ENCODE results near the gene BCL7B.

GRCh38 chr7:73489976-73490375 is 67.5 kb downstream of the BCL7B start:
- TF ChIP-seq, protein P1, sequence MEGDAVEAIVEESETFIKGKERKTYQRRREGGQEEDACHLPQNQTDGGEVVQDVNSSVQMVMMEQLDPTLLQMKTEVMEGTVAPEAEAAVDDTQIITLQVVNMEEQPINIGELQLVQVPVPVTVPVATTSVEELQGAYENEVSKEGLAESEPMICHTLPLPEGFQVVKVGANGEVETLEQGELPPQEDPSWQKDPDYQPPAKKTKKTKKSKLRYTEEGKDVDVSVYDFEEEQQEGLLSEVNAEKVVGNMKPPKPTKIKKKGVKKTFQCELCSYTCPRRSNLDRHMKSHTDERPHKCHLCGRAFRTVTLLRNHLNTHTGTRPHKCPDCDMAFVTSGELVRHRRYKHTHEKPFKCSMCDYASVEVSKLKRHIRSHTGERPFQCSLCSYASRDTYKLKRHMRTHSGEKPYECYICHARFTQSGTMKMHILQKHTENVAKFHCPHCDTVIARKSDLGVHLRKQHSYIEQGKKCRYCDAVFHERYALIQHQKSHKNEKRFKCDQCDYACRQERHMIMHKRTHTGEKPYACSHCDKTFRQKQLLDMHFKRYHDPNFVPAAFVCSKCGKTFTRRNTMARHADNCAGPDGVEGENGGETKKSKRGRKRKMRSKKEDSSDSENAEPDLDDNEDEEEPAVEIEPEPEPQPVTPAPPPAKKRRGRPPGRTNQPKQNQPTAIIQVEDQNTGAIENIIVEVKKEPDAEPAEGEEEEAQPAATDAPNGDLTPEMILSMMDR (conservative IDR thresholded peaks at IDR 0.05; ENCODE audit: low read depth, low read length): no peak
- TF ChIP-seq USF2 (IDR thresholded peaks at IDR 0.05; ENCODE audit: low read depth, low read length) (no peak), SMC3 (IDR thresholded peaks at IDR 0.05; ENCODE audit: low read depth, low read length) (no peak), RCOR1 (IDR thresholded peaks at IDR 0.05; ENCODE audit: insufficient replicate concordance, low read length) (no peak), RAD21 (IDR thresholded peaks at IDR 0.05; ENCODE audit: low read length) (no peak), RFX5 (IDR thresholded peaks at IDR 0.05; ENCODE audit: low read depth, low read length) (no peak)
